HL-60/S4 (cell line): Measurements from ENCODE around the gene SLC39A11.

Experiments used
- in situ Hi-C: fragments of 300-500 bp; cut with MboI; formaldehyde crosslinking; loops from 2 replicates; pipeline ENCODE4 v1.14.3; 2022; ENCODE audit warnings: low sequenced_read_pairs

The SLC39A11 gene

GRCh38 chr17:72883351-72883750 lies 209.1 kb downstream of the SLC39A11 start:
- in situ Hi-C loops = no loop called here

GRCh38 chr17:72882426-72882825 lies 210.1 kb downstream of the SLC39A11 start:
- in situ Hi-C loops = no loop called here

GRCh38 chr17:72879877-72880276 lies 212.6 kb downstream of the SLC39A11 start:
- in situ Hi-C loops = no loop called here

GRCh38 chr17:72878975-72879660 lies 213.4 kb downstream of the SLC39A11 start:
- in situ Hi-C loops = no loop called here

- in situ Hi-C loops = no loop called here
These were observed 215.1 kb downstream of the SLC39A11 start for GRCh38 chr17:72877348-72877747.

GRCh38 chr17:72876413-72876812 lies 216.1 kb downstream of the SLC39A11 start:
- in situ Hi-C loops = no loop called here

GRCh38 chr17:72875361-72875760 lies 217.1 kb downstream of the SLC39A11 start:
- in situ Hi-C loops = no loop called here

- in situ Hi-C loops = no loop called here
These were observed 220.1 kb downstream of the SLC39A11 start for GRCh38 chr17:72872396-72872795.

GRCh38 chr17:72870367-72870985 lies 222.0 kb downstream of the SLC39A11 start:
- in situ Hi-C loops = no loop called here

GRCh38 chr17:72869630-72870029 lies 222.9 kb downstream of the SLC39A11 start:
- in situ Hi-C loops = no loop called here

- in situ Hi-C loops = no loop called here
These were observed 226.5 kb downstream of the SLC39A11 start for GRCh38 chr17:72865954-72866353.

GRCh38 chr17:72863526-72864211 lies 228.8 kb downstream of the SLC39A11 start:
- in situ Hi-C loops = no loop called here

- in situ Hi-C loops = no loop called here
These were observed 230.1 kb downstream of the SLC39A11 start for GRCh38 chr17:72862276-72862999.

GRCh38 chr17:72861811-72862210 lies 230.7 kb downstream of the SLC39A11 start:
- in situ Hi-C loops = no loop called here

GRCh38 chr17:72860778-72861177 lies 231.7 kb downstream of the SLC39A11 start:
- in situ Hi-C loops = no loop called here

- in situ Hi-C loops = no loop called here
These were observed 233.5 kb downstream of the SLC39A11 start for GRCh38 chr17:72858826-72859495.

- in situ Hi-C loops = no loop called here
These were observed 238.8 kb downstream of the SLC39A11 start for GRCh38 chr17:72853440-72854415.

GRCh38 chr17:72852277-72852938 lies 240.1 kb downstream of the SLC39A11 start:
- in situ Hi-C loops = no loop called here

- in situ Hi-C loops = no loop called here
These were observed 241.9 kb downstream of the SLC39A11 start for GRCh38 chr17:72850410-72851118.
